Mucosa of stomach (tissue), 1 donor: ENCODE data around the gene PRDX3.
"Not testable (repeated sequence)": the region's sequence is repeated elsewhere in the genome, so short reads cannot be mapped to it uniquely, and the experiment has no call there.

Experiments
- H3K27me3 ChIP-seq: one replicate; pipeline ENCODE4 v1.7.0; 2013; ENCODE audit warnings: mild to moderate bottlenecking, low read length; ENCODE audit not compliant: control insufficient read depth, insufficient read depth
- H3K36me3 ChIP-seq: one replicate; pipeline ENCODE4 v1.7.0; 2013; ENCODE audit warnings: low read length; ENCODE audit not compliant: control insufficient read depth, insufficient read depth
- H3K4me1 ChIP-seq: one replicate; pipeline ENCODE4 v1.7.0; 2013; ENCODE audit warnings: mild to moderate bottlenecking, low read length; ENCODE audit not compliant: control insufficient read depth, insufficient read depth
- H3K4me3 ChIP-seq: one replicate; pipeline ENCODE4 v1.7.0; 2013; ENCODE audit warnings: low read length
- H3K9ac ChIP-seq: one replicate; pipeline ENCODE4 v1.7.0; 2013; ENCODE audit warnings: mild to moderate bottlenecking, low read length, moderate library complexity
- H3K9me3 ChIP-seq: one replicate; pipeline ENCODE4 v1.7.0; 2013; ENCODE audit warnings: mild to moderate bottlenecking, low read length, moderate library complexity; ENCODE audit not compliant: control insufficient read depth
- donor health status: Pancreatic carcinoma.

PRDX3 gene

DNA sequence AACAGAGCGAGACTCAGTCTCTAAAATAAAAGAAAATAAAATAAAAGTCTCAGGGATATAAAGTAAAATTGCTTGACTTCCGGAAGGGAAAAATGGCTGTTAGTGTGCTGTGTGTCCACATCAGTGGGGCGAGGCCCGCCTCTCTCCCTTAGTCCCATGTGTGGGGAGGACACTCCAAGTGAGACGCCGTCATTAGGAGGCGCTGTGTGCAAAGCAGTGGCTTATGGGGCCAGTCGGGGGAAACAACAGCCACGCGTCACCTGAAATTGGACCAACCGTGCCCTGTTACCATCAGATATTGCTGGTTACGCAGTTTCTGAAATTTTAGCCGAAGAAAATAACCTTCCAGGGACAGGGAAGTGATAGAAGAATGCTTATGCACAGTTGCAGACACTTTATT lies 28.9 kb downstream of the PRDX3 start:
- H3K9me3 ChIP-seq, result no peaks in the 10 kb centered on the region
- H3K9ac ChIP-seq, result no peak overlapping the region
- H3K36me3 ChIP-seq, result no peaks in the 10 kb centered on the region
- H3K27me3 ChIP-seq, result no peaks in the 10 kb centered on the region
- no peaks in the 10 kb centered on the region for H3K4me1 ChIP-seq
- H3K4me3 ChIP-seq, result no peak overlapping the region

DNA sequence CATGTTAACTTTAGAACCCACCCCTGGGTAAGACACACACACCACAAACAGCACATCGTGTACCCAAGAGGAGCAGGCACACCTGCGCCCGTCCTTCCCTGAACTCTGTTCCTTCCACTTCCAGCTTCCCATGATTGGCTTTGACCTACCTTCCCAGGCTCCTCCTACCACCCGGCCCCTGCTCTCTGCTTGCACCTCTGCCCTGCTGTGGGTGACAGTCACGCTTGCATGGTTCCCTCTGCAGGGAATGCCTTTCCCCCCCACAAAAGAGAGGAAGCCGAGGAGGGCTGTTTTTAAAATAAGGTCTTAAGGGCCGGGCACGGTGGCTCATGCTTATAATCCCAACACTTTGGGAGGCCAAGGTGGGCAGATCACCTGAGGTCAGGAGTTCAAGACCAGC lies 29.5 kb downstream of the PRDX3 start:
- Histone ChIP-seq H3K4me3 (no peak overlapping the region), H3K4me1 (no peaks in the 10 kb centered on the region), H3K27me3 (no peaks in the 10 kb centered on the region), H3K9me3 (no peaks in the 10 kb centered on the region), H3K9ac (no peak overlapping the region), H3K36me3 (no peaks in the 10 kb centered on the region)

DNA sequence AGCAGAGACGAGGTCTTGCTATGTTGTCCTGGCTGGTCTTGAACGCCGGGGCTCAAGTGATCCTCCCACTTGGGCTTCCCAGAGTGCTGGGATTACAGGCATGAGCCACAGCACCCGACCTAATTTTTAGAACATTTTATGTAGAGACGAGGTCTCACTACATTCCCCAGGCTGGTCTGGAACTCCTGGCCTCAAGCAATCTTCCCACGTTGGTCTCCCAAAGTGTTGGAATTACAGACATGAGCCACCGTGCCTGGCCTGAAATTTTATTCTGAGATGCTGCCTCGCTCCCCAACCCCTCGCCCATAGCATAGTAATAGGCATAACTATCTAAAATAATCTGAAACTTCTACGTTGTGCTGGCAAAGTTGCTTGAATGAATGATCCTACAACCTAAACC lies 35.0 kb downstream of the PRDX3 start:
- H3K4me1 ChIP-seq, result no peaks in the 10 kb centered on the region
- no peak overlapping the region for H3K4me3 ChIP-seq
- H3K36me3 ChIP-seq, result no peaks in the 10 kb centered on the region
- H3K9me3 ChIP-seq, result no peaks in the 10 kb centered on the region
- H3K9ac ChIP-seq, result no peak overlapping the region
- no peaks in the 10 kb centered on the region for H3K27me3 ChIP-seq

DNA sequence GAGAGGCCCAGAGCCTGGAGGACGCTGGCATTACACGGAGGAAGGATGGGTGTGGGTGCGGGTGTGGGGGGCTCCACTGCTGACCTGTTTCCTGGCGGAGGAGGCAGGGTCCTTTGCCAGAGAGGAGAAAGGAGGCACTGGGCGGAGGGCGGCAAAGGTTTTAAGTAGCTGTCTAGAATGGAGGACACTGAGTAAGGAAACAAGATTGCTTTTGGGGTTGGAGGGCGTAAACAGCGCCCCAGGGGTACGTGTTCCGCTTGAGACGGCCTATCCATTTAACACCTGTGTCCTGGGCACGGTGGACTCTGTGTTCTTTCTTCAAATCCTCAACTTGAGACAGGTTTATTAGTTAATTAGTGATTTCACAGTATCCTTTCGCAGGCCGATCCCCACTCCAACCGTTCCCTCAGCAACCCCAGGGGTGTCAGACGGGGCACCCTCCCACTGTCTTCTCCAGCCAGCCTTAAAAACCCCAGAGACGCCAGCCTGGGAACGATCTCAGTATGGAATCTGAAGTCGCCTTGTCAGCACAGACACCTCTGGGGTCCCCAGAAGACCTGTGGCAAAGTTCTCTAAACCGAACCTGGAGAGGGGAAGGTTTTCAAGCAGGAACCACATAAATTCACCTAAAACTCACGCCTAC lies 37.9 kb downstream of the PRDX3 start:
- Histone ChIP-seq H3K9ac (no peak overlapping the region), H3K4me3 (no peak overlapping the region), H3K36me3 (no peaks in the 10 kb centered on the region), H3K9me3 (no peaks in the 10 kb centered on the region), H3K4me1 (no peaks in the 10 kb centered on the region), H3K27me3 (no peaks in the 10 kb centered on the region)

DNA sequence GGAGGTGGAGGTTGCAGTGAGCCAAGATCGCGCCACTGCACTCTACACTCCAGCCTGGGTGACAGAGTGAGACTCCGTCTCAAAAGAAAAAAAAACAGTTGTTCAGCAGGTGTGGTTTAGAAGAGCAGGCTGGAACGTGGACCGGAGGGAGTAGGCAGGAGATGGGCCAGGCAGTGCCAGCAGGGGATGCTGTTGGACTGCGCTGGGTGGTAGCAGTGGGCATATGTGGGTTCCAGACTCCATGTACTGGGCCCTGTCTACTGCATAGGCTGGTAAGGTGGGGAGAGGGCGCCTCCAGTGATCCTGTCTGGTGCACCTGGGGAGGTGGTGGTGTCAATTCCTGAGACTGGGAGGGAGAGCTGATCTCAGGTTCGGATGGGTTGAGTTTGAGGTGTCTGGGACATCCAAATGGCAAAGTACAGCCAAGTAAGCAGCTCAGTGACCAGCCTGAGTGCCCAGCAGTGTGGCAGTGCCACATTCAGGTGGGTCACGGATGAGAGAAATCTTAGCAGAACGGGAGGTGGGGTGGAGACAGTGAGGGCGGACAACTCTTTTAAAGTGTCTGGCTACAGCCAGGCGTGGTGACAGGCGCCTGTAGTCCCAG lies 39.0 kb downstream of the PRDX3 start:
- Histone ChIP-seq H3K4me3 (no peak overlapping the region), H3K36me3 (no peaks in the 10 kb centered on the region), H3K27me3 (no peaks in the 10 kb centered on the region), H3K9ac (no peak overlapping the region), H3K9me3 (no peaks in the 10 kb centered on the region), H3K4me1 (no peaks in the 10 kb centered on the region)

DNA sequence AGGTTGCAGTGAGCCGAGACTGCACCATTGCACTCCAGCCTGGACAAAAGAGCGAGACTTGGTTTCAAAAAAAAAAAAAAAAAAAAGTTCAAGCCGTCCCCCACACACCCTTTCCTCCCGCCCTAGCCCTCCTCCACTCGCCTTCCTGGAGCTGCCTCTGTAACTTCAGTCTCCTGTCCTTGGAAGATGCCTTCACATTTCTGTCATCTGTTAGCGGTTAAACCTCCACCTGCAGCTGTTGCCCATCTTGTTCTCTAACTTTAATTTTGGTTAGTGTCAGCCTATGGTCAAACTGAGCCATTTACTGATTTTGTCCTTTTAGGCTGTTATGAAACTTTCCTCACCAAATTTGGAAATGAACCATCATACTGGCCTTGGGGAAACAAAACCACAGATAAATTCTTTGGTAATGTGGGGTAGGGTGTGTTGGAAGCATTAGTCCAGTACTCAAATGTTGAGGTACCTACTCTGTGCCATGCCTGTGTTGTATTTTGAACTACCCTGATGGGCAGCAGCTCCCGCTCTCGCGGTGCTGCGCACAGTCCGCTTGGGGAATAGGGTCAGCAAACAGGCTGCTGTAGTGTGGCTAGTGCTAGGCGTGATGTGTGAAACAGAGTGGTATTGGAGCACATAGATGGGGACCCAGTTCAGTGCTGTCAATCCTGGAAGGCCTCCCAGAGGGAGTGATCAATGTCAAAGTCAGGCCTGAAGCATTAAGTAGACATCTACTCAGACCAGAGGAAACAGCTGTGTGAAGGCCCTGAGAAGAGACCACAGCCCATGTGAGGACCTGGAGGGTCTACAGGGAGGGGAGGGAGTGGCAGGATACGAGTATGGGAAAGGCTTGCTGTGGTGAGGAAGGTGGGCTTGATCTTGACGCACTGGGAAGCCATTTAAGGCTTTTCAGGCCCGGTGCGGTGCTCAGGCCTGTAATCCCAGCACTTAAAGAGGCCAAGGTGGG lies 40.0 kb downstream of the PRDX3 start:
- Histone ChIP-seq H3K9ac (no peak overlapping the region), H3K4me1 (no peaks in the 10 kb centered on the region), H3K27me3 (no peaks in the 10 kb centered on the region), H3K36me3 (no peaks in the 10 kb centered on the region), H3K9me3 (no peaks in the 10 kb centered on the region), H3K4me3 (no peak overlapping the region)

DNA sequence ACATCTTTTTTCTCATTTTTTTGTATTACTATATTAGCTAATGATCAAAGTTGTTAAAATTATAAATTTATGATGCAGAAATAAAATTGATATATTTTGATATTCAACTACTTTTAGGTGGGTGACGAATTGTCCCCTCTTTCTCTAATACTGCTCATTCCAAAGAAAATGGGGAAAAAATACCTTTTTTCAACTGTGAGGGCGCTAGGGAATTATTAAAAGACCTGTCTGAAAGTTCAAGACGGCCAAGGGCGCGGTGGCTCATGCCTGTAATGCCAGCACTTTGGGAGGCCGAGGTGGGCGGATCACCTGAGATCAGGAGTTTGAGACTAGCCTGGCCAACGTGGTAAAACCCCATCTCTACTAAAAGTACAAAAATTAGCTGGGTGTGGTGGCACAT lies 40.7 kb downstream of the PRDX3 start:
- H3K9me3 ChIP-seq, H3K36me3 ChIP-seq, H3K9ac ChIP-seq, H3K4me1 ChIP-seq, H3K4me3 ChIP-seq, H3K27me3 ChIP-seq: not testable (repeated sequence)

DNA sequence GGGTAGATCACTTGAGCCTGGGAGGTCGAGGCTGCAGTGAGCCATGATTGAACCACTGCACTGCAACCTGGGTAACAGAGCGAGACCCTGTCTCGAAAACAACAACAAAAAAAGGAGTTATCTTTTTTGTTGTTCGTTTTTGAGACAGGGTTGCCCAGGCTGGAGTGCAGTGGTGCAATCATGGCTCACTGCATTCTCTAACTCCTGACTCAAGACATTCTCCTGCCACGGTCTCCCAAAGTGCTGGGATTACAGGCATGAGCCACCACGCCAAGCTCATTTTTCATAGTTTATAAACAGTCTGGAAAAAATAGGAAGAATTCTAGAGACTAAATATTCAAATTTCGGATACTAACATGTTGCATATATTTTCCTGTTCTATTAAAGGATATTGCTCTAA lies 42.5 kb downstream of the PRDX3 start:
- no peaks in the 10 kb centered on the region for H3K9me3 ChIP-seq
- peaks cover 6% of the 10 kb centered on the region for H3K36me3 ChIP-seq
- no peak overlapping the region for H3K9ac ChIP-seq
- H3K27me3 ChIP-seq, result no peaks in the 10 kb centered on the region
- H3K4me1 ChIP-seq, result no peaks in the 10 kb centered on the region
- H3K4me3 ChIP-seq, result no peak overlapping the region

DNA sequence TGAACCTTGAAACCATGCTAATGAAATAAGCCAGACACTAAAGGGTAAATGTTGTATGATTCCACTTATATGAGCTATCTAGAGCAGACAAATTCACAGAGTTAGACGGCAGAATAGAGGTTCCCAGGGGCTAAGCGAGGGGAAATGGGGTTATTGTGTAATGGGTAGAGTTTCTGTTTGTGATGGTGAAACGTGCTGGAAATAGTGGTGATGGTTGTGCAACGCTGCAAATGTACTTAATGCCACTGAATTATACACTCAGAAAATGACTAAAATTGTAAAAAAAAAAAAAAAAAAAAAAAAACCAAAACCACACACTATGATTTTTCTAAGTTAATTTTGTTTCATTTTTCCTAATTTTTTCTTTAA lies 43.1 kb downstream of the PRDX3 start:
- Histone ChIP-seq H3K4me3 (no peak overlapping the region), H3K27me3 (no peaks in the 10 kb centered on the region), H3K9me3 (no peaks in the 10 kb centered on the region), H3K9ac (no peak overlapping the region), H3K4me1 (no peaks in the 10 kb centered on the region), H3K36me3 (peaks cover 9% of the 10 kb centered on the region)

DNA sequence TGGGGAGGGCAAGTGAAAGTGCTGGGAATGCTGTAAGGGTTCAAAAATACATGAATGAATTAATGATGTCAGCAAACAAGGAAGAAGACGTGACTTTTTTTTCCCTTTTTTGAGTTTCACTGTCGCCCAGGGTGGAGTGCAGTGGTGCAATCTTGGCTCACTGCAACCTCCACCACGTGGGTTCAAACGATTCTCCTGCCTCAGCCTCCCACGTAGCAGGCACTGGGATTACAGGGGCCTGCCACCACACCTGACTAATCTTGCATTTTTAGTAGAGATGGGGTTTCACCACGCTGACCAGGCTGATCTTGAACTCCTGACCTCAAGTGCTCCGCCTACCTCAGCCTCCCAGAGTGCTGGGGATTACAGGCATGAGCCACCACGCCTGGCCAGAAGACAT lies 44.7 kb downstream of the PRDX3 start:
- H3K4me1 ChIP-seq, result no peaks in the 10 kb centered on the region
- peaks cover 11% of the 10 kb centered on the region for H3K36me3 ChIP-seq
- no peak overlapping the region for H3K9ac ChIP-seq
- no peak overlapping the region for H3K4me3 ChIP-seq
- no peaks in the 10 kb centered on the region for H3K27me3 ChIP-seq
- no peaks in the 10 kb centered on the region for H3K9me3 ChIP-seq

DNA sequence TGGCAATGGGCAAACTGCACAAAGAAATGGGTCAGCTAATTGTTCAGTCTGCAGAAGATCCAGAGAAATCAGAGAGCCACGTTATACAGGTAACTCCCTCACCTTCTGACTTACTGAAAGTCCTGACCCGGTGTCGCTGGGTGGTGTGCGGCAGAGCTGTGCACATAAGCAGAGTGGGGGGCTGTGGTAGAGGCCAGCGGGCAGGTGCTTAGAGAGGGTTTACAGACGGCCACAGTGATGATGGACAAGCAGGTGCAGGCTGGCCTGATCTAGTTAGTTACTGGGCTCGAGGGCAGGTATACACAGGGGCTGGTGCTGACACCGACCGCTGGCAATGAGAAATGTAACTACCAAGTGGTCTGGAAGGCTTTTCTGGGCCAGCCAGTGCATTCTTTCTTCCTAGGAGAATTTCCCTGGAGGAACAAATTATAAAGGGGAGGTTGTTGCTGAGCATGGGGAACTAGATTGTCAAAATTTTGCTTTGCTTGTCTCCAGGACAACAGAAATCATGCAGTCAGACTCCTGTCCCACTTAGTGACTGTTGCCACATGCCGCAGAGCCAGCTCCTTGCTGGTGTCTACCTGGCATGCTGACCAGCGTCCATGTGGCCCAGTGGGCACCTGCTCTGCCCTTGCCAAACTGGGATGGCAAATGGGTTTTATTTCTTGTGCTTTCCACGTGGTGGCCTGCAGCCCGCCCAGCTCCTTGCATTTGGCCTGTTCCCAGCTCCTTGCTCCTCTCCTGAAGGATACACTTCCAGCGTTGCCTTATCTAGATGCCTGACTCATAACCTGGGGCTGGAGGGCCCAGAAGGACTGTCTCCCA lies 45.9 kb downstream of the PRDX3 start:
- Histone ChIP-seq H3K4me1 (no peaks in the 10 kb centered on the region), H3K36me3 (peaks cover 11% of the 10 kb centered on the region), H3K9ac (no peak overlapping the region)

More for the DNA sequence above, 45.9 kb downstream of the PRDX3 start:
- H3K9me3 ChIP-seq, result no peaks in the 10 kb centered on the region
- no peak overlapping the region for H3K4me3 ChIP-seq
- no peaks in the 10 kb centered on the region for H3K27me3 ChIP-seq
